Left colon (tissue), 2 donors: Measurements from ENCODE around the gene HOXD8. TPM values are rescaled to one million over a fixed set of nuclear protein-coding genes. Genes with fewer than 3 reads are reported as not detected.

Experiments
- ATAC-seq: fragments of 200-7000 bp; cut with Tn5 transposase; one replicate; pipeline ENCODE4 v1.9.1; 2020; ENCODE audit warnings: mild to moderate bottlenecking, moderate library complexity
- DNase-seq, 2 donors: peaks; one replicate each; pipeline ENCODE4 v3.0.0-alpha.2; 2020
- intact Hi-C, 2 donors: fragments of 100-400 bp; cut with DNase I in 1 of 2; cut with micrococcal nuclease in 1 of 2; formaldehyde crosslinking; loops; one replicate each; pipeline versions ENCODE4 v1.11.2 to v1.14.0; 2022; cut with DNase I, micrococcal nuclease
- total RNA-seq, 2 donors: library from RNA; stranded (reverse); fragmentation: NEBNext Ultra II Directional; extraction: Animal tissue kit (Norgen Biotek cat#: 25700); gene quantifications; one replicate each; pipeline ENCODE4 v1.2.1, GENCODE V29; 2021
- donor health status: DM: no; HTN: no; CAD: no.
- donor health status: DM: yes; HTN: yes; CAD: no.

HOXD8 gene
- total RNA-seq, 2 donors from 2014 or later: 6.2 to 9.8 TPM

- DNase-seq: peak; percentile 69 to 81
- intact Hi-C loops: loop anchor here (10.0 kb wide), 2 partner anchors 522 to 532 kb away; no protein-coding TSS in a partner anchor
- ATAC-seq: peak; percentile 72
Observed at GRCh38 chr2:176122683-176123410, 6.7 kb upstream of the HOXD8 start, which contains the start of gene HOXD9. TSS of gene HOXD9 (plus strand) at chr2:176122719. CDS start at chr2:176122769, 50 bp downstream.

- DNase-seq (peak in 1 of 2 donors; percentile 32), ATAC-seq (no peak)
- intact Hi-C loops: loop anchor here (10.0 kb wide), 2 partner anchors 521 to 531 kb away; no protein-coding TSS in a partner anchor
Observed at GRCh38 chr2:176123411-176124109, 5.9 kb upstream of the HOXD8 start.

- ATAC-seq (no peak), DNase-seq (peak in 1 of 2 donors; percentile 15)
- intact Hi-C loops: loop anchor here (10.0 kb wide), 2 partner anchors 520 to 530 kb away; no protein-coding TSS in a partner anchor
Observed at GRCh38 chr2:176124110-176124946, 5.2 kb upstream of the HOXD8 start.

GRCh38 chr2:176124947-176125771, 4.3 kb upstream of the HOXD8 start:
- ATAC-seq (no peak), DNase-seq (no peak)
- intact Hi-C loops: loop anchor here (5.0 to 10.0 kb wide), 3 partner anchors 520 to 1022 kb away; no protein-coding TSS in a partner anchor

GRCh38 chr2:176125772-176126054, 3.8 kb upstream of the HOXD8 start:
- ATAC-seq (peak; percentile 28), DNase-seq (peak in 1 of 2 donors; percentile 43)
- intact Hi-C loops: loop anchor here (5.0 to 10.0 kb wide), 3 partner anchors 519 to 1022 kb away; no protein-coding TSS in a partner anchor

GRCh38 chr2:176126929-176127773, 2.4 kb upstream of the HOXD8 start:
- DNase-seq (peak in 1 of 2 donors; percentile 88), ATAC-seq (no peak)
- intact Hi-C loops: loop anchor here (5.0 to 10.0 kb wide), 3 partner anchors 518 to 1020 kb away; no protein-coding TSS in a partner anchor

GRCh38 chr2:176127774-176128072, 1.8 kb upstream of the HOXD8 start:
- no peak for ATAC-seq
- no peak for DNase-seq
- intact Hi-C loops: loop anchor here (5.0 to 10.0 kb wide), 3 partner anchors 517 to 1020 kb away; no protein-coding TSS in a partner anchor

- DNase-seq (peak in 1 of 2 donors; percentile 53), ATAC-seq (peak; percentile 10)
- intact Hi-C loops: loop anchor here (5.0 to 10.0 kb wide), 3 partner anchors 516 to 1019 kb away; no protein-coding TSS in a partner anchor
Observed at GRCh38 chr2:176128172-176128981, 1.1 kb upstream of the HOXD8 start.

GRCh38 chr2:176129813-176130146, 275 bp downstream of the HOXD8 start:
- intact Hi-C loops: loop anchor here (5.0 to 10.0 kb wide), 3 partner anchors 515 to 1018 kb away; no protein-coding TSS in a partner anchor
- ATAC-seq: peak; percentile 69
- DNase-seq: peak in 1 of 2 donors; percentile 67

- peak; percentile 60 to 61 for DNase-seq
- intact Hi-C loops: no loop called here
- ATAC-seq: peak; percentile 54
Observed at GRCh38 chr2:176130147-176130956, 847 bp downstream of the HOXD8 start.

GRCh38 chr2:176130957-176131847, 1.7 kb downstream of the HOXD8 start:
- intact Hi-C loops: no loop called here
- DNase-seq (no peak), ATAC-seq (no peak)

- no peak for ATAC-seq
- DNase-seq: no peak
- intact Hi-C loops: no loop called here
Observed at GRCh38 chr2:176131848-176132158, 2.3 kb downstream of the HOXD8 start.

- intact Hi-C loops: no loop called here
- peak in 1 of 2 donors; percentile 22 for DNase-seq
- ATAC-seq: no peak
Observed at GRCh38 chr2:176132205-176133171, 3.0 kb downstream of the HOXD8 start.

GRCh38 chr2:176133389-176133788, 3.9 kb downstream of the HOXD8 start:
- peak in 1 of 2 donors; percentile 21 for DNase-seq
- intact Hi-C loops: no loop called here

More at GRCh38 chr2:176133389-176133788, 3.9 kb downstream of the HOXD8 start:
- no peak for ATAC-seq
